Pons (tissue), 1 donor: Measurements from ENCODE around the gene PPEF2.
"Not testable (repeated sequence)": the region's sequence is repeated elsewhere in the genome, so short reads cannot be mapped to it uniquely, and the experiment has no call there.

ENCODE experiments used
- DNase-seq: peaks from one replicate; pipeline ENCODE4 v3.0.0-alpha.2; 2016; ENCODE audit warnings: low spot score

Gene PPEF2, protein sequence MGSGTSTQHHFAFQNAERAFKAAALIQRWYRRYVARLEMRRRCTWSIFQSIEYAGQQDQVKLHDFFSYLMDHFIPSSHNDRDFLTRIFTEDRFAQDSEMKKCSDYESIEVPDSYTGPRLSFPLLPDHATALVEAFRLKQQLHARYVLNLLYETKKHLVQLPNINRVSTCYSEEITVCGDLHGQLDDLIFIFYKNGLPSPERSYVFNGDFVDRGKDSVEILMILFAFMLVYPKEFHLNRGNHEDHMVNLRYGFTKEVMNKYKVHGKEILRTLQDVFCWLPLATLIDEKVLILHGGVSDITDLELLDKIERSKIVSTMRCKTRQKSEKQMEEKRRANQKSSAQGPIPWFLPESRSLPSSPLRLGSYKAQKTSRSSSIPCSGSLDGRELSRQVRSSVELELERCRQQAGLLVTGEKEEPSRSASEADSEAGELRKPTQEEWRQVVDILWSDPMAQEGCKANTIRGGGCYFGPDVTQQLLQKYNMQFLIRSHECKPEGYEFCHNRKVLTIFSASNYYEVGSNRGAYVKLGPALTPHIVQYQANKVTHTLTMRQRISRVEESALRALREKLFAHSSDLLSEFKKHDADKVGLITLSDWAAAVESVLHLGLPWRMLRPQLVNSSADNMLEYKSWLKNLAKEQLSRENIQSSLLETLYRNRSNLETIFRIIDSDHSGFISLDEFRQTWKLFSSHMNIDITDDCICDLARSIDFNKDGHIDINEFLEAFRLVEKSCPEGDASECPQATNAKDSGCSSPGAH

DNA sequence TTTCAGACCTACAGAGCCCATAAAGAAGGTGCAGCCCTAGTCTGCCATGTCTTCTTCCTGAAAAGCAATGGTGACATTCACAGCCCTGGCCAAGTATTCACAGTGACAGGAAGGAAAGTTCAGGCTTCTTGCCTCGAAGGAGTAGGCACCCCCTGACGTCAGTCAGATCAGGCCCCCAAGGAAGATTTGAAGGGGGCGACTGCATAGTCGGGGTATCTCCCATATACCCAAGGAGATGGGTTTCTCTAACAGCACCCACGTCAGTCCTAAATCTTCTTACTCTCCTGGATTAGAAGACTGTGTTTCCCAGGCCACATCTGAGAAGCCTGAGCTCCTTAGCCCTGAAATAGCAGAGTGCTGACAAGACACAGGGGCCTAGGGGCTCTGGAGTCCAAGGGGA, at the start of gene PPEF2:
Gene PPEF2 (minus strand): TSS at position 101 of the 400 bp plus-strand sequence. CDS start 6,127 bp downstream, outside the sequence.
- DNase-seq, result no peak

DNA sequence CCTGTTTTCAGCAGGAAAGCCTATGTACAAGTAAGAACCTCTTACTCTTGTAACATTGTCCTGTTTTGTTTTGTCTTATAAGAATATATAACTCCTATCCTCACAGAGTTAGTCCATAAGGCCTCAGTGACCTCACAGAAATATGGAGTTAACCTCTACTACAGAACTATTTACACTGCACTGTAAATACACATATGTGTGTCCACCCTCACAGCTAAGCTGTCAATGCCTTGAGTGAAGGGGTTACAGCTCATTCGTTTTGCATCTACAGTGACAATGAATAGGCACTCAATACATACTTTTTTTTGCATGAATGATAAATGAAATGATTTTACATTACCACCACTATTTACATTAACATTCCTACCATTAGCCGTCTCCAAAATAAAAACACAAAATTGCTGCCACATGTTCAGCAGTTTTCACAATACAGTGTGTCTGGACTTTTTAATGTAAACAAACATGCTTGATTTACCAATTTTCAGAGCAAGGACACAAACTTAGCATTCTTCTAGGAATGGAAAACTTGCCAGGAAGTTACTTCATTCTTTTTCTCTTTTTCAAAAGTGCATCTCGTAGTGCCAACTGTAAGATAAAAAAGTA, 48.1 kb upstream of the PPEF2 start:
- no peak for DNase-seq

DNA sequence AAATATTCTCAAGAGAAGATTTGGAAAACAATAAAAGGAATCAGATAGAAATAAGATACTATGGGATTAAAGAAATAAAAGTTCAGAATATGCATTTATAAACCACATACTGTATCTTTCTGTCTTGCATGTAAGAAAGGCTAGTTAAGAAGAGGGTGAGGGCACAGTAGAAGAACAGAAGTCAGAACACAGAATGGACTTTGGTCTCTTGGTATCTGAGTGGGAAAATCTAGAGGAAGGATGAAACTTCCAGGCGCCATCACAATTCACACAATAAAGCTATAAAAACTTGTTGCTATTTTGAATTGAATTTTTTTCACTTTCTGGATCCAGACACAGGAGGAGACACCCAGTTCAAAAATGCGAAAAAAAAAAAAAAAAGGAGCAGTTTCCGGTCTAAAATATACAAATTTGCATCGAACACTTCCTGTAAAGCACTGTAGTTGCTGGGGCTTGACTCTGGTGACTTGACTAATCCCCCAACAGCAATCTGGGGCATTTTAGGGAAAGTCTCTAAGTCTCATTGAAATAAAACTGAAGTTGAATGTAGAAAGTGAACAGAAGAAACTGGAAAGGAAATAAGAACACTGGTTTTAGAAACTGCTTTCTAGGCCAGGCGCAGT, 46.7 kb upstream of the PPEF2 start:
- DNase-seq, result no peak

DNA sequence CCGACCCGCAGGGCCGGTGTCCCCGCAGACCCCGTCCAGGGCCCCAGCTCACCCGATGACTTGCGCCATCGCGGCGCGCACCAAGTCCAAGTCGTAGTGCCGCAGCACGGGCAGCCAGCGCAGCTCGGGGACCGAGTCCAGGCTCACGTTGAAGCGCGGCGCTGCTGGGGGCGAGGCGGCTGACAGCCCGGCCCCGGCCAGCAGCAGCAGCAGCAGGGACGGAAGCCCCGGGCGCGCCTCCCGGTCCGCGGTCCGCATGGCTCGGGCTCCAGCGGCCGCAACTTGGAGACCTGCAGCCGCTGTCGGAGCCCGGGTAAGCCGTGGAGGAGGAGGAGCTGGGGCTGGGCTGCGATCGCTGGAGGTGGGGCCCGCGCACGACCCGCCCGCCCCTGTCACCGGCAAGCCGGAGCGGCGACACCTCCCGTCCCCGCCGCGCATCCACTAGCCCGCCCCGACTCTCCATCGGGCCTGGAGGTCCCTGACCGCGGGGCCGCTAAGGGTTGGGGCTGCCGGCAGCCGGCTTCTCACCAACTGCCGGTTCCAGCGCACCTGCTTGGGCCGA, 38.5 kb upstream of the PPEF2 start, which contains the start of gene NAAA:
Gene NAAA (minus strand): TSS at position 322 of the 562 bp plus-strand sequence. CDS start 64 bp downstream, at position 258.
- DNase-seq, result peak; percentile 17

DNA sequence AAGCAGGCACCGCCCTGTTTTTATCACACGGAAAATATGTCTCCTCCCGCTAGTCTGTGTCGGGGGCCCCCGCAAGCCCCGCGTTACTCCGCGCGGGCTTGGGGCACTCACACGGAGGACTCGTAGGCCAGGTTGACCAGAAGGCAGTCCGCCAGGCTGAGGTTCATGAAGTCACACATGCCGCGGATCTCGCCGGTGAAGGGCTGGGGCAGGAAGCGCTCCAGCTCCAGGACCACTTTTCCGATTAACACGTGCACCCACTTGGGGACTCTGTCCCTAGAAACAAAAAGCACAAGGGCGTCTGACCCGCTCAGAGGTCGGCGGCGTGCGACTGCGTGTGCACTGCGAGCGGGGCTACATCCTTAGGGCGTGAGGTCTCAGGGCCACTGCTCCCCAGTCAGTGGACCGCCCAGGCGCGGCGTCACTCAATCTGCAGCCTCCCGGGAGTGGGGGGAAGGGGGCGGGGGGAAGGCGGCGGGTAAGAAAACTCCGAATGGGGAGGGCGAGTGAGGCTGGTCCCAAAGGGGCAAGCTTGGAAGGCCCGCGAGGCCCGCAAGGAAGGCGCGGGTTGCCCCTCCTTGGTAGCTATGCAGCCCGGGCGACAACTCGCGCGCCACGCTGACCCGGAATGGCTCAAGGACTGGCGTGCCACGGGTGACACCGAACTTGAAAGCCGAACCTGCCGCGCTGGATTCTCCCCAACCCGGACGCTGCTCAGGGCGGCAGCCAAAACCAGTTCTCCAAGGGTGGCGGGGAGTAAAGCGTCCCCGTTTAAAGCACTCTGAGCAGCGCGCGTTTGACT, 37.8 kb upstream of the PPEF2 start:
- peak; percentile 40 for DNase-seq

DNA sequence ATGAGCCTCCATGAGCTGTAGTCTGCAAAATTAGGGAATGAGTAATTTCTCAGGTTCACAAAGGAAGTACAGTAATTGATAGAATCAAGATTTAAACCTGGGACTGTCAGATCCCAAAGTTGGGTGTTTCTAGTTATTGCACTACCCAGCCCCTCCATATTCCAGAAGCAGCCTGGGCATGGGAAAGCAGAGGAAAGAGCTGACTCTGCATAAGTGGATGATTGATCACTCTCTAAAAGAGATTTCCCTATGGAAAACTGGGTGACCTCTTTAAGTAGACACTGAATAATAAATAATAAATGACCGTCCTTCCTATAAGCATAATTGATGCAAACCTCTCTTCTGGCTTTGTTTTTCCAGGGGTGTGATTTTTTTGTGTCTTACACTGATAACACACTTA, 33.4 kb upstream of the PPEF2 start:
- DNase-seq, result no peak

DNA sequence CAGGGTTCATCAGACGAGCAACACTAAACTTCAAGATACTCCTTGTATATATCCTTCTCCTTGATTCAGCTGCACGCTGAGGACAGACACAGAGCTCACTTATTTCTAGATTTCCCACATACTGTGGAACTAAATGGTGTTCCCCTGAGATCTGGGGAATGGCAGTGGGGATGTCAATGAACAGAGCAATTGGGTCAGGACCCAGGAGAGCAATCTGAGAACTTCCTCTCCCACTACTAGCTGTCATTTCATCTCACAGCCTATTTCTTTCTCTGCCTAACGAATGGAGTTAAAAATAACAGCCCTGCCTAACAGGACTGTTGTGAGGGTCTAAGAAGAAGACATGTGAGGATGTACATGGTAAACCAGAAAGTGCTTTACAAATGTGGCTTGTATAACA, 27.9 kb upstream of the PPEF2 start:
- DNase-seq, result no peak

DNA sequence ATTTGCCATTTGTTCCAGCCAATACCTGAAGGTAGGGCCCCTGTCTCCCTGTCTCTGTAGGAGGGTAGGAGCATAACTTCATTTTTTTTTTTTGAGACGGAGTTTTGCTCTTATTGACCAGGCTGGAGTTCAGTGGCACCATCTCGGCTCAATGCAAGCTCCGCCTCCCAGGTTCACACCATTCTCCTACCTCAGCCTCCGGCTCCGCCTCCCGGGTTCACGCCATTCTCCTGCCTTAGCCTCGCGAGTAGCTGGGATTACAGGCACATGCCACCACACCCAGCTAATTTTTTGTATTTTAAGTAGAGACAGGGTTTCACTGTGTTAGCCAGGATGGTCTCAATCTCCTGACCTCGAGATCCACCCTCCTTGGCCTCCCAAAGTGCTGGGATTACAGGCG, 22.7 kb upstream of the PPEF2 start:
- DNase-seq, result not testable (repeated sequence)

DNA sequence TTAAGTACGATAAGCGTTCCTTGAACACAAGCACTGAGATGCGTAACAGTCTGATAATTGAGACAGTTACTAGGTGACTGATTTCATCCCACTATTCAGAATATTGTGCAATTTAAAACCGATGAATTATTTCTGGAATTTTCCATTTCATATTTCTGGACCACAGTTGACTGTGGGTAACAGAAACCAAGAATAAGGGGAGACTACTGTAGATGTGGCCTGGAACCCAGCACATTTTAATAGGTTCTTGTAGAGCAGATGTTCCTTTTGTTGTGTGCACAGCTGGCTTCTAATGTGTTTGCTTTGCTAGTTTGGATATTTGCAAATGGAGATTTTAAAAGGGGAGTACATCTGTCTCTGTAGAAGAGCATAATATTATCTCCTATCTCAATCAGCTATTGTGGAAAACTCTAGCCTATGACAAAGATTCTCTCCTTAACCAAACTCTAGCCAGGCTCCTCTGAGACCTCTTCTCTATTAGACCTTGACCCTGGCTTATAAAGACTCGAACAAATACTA, 22.1 kb upstream of the PPEF2 start:
- DNase-seq, result no peak

DNA sequence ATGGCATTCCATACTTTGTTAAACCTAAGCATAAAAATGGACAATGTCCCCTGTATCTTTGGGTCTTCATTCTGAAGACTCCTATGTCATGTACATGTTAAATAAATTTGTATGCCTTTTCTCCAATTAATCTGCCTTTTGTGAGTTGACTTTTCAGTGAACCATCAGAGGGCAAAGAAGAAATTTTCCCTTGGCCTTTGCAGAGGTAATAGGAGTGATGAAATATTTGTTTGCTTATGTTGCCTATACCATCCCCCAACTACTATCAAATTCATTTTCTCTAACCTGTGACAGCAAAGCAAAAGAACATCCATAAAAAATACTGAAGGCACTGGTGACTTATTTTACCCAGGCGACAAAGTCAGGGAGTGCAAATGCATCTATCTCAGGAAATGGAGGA, 20.3 kb upstream of the PPEF2 start:
- DNase-seq, result no peak

DNA sequence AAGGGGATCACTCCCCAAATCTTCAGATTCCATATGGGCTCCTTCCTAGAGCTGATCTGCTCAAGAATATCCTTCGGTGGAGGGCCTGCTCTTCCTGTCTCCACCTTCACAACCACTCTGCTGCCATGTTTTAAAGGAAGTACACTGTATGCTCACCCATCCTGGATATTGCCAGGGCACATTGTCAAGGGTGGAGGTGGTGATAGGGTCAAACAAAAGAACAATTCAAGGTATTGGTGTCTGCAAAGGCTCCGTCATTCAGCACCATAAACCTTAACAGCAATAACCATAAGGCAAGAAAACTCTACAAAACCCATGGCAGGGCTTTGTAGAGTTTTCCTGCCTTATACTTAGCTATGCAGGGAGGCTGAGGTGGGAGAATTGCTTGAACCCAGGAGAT, 19.7 kb upstream of the PPEF2 start:
- no peak for DNase-seq

DNA sequence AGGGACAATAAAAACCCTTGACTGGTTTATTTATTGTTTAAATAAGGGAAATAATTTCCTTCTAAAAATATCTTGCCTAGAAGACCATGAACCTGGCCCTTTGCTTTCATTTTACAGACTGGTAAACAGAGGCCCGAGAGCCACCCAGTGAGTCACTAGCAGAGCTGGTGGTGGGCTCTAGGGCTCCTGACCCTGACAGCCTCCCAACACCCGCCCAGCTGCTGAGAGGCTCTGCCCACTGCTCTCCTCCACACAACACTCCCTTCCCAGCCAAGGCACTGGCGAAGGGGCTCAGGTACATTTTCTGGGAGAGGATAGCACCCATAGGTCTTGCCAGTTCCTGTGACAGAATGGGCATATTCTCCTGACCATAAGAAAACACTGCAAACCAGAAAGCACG, 18.1 kb upstream of the PPEF2 start:
- DNase-seq, result no peak

DNA sequence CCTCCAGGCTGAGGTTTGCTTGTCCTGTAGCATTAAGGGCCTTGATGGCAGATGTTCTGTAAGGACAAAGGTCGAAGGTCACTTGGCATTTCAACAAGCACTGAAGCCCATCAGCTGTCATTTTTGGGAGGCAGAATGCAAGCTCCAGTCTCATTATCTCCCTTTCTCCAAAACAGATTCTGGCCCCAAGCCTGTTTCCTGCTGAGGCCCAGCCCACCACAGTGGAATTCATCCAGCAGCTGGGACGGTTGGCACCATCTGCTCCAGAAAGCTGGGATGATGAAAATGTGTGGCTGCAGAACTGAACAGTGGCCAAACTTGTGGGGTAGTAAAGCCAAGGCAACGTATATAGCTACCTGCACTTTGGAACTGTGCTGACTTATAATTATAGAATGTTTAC, 17.7 kb upstream of the PPEF2 start:
- DNase-seq, result no peak

DNA sequence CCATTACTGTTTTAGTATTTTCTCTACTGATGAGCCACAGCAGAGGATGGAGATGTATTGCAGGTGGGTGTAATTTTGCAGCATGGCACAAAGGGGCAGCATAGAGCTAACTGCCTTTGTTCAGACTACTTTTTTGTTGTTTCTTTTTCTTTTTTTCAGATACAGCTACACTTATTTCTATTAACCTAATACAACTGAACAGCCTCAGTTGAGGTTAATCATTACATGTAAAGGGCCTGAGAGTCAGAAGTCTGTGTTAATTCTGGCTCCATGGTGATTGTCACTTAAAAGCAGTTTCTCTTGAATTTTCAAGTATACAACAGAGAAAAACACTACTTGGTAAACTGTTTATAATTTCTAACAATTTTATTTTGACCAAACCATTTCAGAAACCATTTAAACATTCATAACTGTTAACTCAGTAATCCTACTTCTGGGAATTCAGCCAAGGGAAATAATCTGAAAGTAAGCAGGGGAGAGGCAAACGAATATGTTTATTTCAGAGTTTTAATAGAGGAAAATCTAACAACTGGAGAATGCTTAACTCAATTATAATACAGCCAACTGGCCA, 13.9 kb upstream of the PPEF2 start:
- peak; percentile 37 for DNase-seq

DNA sequence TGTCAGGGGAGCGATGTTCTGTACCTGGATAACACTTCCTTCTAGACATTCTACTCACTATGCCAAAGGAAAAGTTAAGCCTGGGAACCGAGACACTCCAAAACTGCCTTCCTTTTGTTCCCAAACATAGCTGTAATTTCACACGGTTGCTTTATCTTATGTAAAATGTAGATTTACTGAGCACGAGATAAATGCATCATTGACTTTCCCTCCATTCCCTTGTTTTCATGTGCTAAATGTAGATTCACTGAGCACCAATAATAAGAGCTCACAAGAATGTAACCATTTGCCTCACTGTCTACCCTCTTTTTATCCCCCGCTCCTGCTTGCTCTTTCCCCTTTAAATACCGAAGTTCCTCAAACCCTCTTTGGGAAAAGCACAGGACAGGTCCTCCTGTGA, 10.7 kb upstream of the PPEF2 start:
- DNase-seq, result no peak

DNA sequence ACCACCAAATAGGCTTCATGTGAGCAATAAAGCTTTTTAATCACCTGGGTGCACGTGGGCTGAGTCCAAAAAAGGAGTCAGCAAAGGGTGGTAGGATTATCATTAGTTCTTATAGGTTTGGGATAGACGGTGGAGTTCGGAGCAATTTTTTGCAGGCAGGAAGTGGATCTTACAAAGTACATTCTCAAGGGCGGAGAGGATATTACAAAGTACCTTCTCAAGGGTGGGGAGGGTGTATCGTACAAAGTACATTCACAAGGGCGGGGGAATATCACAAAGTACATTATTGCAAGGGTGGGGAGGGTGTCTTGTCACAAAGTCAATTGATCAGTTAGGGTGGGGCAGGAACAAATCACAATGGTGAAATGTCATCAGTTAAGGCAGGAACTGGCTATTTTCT, 8.6 kb upstream of the PPEF2 start:
- DNase-seq, result not testable (repeated sequence)

DNA sequence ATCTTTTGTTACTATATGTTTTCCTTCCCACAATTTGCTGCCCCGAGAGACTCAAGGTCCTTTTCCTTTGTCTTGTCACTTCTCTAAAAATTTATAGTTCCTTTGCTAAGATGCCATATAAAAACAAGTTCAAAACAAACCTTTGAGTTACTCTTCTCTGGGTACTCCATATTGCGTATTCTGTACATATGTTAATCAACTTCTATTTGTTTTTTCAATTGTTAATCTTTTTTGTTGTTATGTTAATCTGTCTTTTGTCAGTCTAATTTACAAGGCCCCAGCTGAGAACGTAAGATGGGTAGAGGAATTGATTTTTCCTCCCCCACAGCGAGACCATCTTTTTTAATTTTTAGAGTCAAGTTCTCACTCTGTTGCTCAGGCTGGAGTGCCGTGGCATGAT, 7.2 kb upstream of the PPEF2 start:
- DNase-seq, result no peak

DNA sequence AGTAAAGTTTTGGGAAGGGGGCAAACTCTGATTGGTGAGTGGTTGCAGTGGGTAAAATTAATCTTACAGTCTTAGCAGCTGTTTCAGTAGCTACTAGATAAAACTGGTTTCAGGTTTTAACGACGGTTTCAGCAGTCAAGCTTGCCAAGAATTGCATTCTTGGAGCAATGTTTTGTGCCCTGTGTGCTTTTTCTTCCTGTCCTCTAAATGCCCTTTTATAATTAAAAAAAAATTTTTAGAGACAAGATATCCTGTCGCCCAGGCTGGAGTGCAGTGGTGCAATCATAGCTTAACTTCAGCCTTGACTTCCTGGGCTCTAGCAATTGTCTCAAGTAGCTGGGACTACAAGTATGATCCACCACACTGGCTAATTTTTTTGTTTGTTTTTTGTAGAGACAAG, 6.3 kb upstream of the PPEF2 start:
- no peak for DNase-seq

DNA sequence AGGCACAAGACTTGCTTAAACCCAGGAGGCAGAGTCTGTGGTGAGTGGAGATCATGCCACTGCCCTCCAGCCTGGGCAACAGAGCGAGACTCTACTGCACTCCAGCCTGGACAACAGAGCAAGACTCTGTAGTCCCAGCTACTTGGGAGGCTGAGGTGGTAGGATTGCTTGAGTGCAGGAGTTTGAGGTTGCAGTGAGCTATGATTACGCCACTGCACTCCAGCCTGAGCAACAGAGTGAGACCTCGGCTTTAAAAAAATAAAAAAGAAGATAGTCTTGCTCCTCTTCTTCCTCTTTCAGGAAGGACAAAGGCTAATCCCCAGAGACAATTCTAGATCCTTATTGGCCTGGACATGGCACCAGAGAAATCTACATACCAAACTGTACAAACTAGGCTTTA, 5.7 kb upstream of the PPEF2 start:
- no peak for DNase-seq

DNA sequence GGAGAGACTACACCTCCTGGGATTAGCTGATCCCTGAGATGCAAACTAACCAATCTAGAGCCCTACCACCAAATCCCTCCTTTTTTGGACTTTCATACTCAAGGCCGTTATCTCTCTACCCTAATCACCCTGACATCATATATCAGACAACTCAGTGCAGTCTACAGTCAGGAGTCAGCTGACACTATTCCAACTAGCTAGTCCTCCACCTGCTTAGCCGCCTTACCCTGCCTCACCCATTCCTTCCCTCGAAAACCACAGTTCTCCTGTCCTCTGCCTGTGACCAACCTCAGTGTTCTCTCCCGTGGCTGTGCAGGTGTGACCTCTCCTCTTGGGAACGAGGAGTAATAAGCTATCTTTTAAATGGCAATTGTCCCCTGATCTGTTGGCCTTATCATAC, 1.8 kb upstream of the PPEF2 start:
- no peak for DNase-seq

DNA sequence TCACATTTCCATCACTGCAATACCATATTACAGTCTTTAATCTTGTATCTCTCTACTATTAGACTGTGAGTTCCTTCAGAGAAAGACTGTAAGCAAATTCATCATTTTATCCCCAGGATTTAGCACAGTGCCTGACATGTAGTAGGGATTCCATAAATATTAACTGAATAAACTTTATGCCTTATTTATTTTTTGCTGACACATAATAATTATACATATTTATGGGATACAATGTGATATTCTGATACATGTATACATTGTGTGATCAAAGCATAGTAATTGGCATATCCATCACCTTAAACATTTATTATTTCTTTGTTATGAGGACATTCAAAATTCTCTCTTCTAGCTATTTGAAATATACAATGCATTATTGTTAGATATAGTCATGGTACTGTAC, 3.7 kb downstream of the PPEF2 start:
- no peak for DNase-seq
